Measurements from ENCODE around the gene NAT8L.

Gene NAT8L

DNA sequence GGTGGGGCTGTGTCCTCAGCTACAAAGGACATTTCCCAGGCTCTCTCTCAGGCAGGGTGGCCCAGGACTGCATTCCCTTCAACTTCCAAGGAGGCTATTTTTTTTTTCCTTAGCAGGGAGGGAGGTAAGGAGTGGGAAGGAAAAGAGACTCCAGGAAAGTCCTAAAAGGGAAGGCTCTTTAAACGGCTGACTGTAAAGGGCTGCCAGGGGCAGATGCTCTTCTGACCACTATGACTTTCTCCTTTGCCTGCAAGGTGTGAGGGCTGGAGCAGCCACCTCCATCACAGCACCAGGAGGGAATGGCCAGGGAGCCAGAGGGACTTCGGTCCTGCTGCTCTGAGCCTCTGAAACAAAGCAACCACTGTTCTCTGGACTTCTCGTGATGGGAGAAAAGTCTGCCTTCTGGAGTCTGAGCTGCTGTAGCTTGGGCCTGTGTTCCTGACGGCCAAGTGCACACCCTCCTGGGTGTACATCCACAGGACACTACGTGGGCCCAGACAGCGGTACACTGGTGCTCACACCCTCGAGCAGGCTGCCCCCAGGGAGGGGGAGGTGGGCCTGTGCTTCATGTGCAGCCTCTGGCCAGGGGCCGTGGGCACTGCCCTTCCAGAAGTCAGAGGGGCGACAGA lies 17.9 kb downstream of the NAT8L start:
- no peak for DNase-seq

- DNase-seq, result no peak
Observed at GRCh38 chr4:2077537-2078460, 18.7 kb downstream of the NAT8L start.

DNA sequence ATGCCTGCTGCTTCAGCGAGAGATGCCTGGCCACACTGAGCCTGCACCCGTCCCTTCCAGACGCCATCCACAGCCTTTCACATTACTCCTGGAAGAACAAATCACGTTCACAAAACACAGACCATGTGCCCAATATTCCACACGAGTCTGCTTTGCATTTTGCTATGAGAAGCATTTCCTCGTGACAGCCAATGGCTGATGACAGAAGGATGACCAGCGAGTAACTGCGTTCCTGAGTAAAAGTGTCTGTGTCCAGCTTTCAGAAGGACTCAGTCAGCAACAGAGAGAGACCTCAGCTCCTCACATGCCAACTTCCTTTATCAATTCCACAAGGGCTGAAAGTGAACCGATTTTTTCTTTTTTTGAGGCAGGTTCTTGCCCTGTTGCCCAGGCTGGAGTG lies 19.5 kb downstream of the NAT8L start:
- no peak for DNase-seq

- no peak for DNase-seq
Observed at GRCh38 chr4:2079006-2079405, 19.9 kb downstream of the NAT8L start.

GRCh38 chr4:2079926-2080325 lies 20.8 kb downstream of the NAT8L start:
- no peak for DNase-seq

- DNase-seq, result no peak
Observed at GRCh38 chr4:2080429-2081300, 21.5 kb downstream of the NAT8L start.

DNA sequence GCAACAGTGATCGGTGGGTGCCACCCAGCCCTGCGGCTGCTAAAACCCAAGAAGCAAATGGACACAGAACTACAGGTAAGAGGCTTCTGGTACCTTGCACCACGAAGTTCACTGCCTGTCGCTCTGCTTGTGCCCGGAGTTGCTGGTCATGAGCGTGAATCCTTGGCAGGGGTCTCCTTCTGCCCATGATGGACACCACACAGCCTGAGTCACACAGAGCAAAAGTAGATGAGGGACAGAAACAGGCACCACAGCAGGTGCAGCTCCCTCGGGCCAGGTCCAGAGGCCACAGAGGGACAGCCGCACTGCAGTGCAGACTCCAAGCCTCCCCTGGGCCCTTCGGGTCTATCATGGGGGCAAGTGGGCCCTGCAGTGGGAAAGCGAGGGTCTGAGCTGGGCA lies 22.4 kb downstream of the NAT8L start:
- no peak for DNase-seq

GRCh38 chr4:2082118-2082517 lies 23.0 kb downstream of the NAT8L start:
- DNase-seq, result no peak

DNA sequence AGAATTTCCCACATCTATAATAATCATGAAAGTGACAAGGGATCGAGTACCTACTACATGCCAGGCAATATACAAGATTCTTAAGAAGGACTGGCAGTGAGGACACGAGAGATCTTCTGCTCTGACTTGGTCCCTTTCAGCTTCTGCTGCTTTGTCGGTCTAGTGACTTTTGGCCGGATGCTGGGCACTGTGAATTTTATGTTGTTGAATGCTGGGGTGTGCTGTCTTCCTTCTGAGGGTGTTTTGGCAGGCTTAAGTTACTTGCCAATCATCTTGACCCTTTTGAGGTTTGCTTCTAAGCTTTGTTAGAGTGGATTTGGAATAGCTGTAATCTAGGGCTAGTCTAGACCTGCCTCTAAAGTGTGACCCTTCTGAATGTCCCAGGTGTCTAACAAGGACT lies 23.5 kb downstream of the NAT8L start:
- DNase-seq, result no peak

DNA sequence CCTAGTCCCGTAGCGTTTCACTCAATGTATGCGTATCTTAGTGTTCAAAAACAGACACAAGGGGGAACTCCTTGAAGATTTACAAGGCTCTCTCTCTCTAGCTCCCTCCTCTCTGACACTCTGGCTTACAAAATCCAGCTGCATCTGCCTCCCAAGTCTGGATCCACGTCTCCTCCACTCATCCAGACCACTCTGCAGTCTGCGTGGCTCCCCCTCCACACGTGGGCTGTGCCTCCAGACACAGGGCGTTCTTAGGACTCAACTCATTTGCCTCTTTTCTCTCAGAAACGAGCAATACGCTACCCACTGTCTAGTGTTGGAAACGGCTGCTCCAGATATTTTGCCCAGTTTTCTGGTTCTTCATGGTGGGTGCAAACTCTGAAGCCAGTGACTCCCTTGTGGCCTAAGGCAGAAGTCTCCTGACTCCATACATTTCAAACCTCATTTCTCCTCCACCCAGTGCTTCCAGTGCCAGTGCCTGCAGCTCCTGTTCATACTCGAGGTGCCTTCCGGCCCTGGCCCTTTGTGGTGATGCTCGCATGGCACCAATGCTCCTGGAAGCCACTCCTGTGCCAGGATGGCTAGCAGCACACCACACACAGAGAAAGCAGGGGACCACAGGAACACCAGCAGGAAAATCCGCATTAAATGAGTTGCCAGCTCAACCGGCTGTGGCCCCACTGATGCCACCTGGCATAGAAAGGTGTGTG lies 24.1 kb downstream of the NAT8L start:
- DNase-seq, result no peak

DNA sequence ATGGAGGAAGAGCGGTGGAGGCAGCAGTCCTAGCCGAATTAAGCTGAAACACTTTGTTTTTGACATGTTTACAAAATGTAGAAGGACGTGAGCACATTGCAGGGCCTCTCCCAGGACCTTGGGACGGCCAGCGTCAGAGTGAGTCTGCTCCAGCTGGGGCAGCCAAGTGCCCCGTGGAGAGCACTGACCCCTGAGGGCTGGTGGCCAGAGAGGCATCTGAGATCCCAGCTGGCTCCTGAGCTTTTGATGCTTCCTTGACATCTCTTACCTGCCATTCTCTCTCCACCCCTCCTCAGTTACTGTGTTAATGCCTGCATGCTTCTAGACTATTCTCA lies 24.7 kb downstream of the NAT8L start:
- DNase-seq, result no peak

DNA sequence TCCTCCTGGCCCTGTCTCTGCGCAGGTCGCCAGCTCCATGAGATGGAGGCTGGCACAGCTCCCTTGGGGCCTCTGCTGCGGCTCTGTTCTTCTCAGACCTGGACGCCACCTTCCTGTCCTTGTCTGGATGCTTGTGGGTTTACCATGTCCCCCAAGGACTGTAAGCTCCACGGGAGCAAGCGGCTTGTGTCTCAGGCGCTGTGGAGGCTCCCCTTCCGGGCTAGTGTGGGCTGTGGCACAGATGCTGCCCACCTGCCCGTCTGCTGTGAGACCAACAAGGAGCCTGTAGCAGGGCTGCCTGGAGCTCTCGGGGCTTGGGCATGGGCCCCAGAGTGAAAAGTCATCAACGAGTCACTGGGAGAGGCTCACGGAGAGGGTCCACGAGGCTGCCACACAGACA lies 25.2 kb downstream of the NAT8L start:
- DNase-seq, result no peak

GRCh38 chr4:2085496-2085901 lies 26.4 kb downstream of the NAT8L start:
- DNase-seq, result no peak

DNA sequence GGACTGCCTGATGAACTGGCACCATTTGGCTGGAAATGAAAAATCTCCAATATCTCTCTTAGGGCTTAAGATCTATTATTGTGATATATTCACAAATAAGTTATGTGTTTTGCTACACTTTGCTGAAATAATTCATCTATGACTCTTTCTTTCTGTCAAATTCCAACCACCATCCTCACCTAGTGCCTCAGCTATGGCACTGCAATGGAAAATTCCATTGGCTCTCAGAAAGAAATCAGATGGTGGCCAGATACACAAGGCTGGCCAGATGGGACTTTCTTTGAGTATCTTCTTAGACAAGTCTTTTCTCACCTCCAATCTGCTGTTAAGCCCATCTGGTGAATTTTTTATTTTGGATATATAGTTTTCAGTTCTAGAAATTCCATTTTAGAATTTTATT lies 28.0 kb downstream of the NAT8L start:
- DNase-seq, result peak; percentile 24

- DNase-seq, result no peak
Observed at GRCh38 chr4:2089222-2089621, 30.1 kb downstream of the NAT8L start.

- DNase-seq, result no peak
Observed at GRCh38 chr4:2090642-2091041, 31.5 kb downstream of the NAT8L start.

- no peak for DNase-seq
Observed at GRCh38 chr4:2091990-2092668, 33.0 kb downstream of the NAT8L start.

- DNase-seq, result no peak
Observed at GRCh38 chr4:2092669-2093053, 33.5 kb downstream of the NAT8L start.

DNA sequence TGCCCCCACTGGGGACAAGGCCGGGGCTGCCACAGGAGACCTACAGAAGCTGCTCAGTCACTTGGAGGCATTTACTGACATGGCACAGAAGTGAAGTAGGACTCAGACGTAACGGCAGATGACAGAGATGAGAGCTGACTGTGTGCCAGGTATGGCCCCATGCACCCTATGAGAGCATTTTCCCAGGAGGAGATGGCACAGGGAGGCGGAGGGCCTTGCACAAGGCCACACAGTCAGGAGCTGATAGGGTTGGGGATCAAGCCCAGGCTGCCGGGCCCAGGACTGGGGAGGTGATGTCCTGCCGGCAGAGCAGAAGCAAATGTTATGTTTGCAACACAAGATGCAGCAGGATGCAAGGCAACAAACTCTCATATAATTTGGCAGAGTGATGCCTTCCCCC lies 34.1 kb downstream of the NAT8L start:
- DNase-seq, result no peak

GRCh38 chr4:2094545-2094944 lies 35.4 kb downstream of the NAT8L start:
- no peak for DNase-seq

DNA sequence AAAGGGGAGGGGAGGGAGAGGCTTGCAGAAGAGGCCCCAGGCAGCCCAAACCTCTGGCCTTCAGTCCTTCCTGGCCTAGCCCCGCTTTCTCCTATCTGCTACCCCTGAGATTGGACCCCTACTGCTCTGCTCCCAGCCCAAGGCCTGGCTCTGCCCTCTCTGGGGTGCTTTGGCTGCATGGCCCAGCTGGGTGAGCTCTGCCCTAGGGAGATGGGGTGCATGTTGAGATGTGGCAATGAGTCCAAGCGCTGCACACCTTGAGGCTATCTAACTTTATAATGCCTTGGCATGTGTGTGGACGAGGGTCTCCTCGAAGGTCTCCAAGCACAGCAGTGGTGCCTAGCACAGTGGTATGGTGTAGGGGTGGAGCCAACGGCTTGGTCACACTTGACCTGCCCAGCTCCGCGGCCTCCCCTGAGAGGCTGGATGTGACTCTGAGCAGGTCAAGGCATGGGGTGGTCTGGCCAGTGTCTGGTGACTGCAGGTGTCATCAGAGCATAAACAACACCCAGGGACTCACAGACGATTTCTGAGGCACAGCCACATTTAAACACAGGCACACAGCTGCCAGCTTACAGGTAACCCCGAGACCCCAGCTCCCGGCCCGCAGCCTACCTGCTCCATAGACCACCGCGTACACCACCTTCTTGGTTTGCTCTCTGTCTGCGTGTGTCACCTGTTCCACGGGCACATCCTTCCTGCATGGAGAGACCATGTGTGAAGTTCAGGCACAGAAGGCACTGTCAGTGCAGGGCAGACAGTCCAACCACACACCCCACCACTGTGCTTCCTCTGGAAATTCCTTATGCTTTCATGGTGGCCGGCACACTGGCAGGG lies 36.3 kb downstream of the NAT8L start:
- DNase-seq, result peak; percentile 83
